Caki2 (cell line): ENCODE measurements around the gene ZNF256. TPM values are rescaled to one million over a fixed set of nuclear protein-coding genes. Genes with fewer than 3 reads are reported as not detected.
"Not testable (repeated sequence)": the region's sequence is repeated elsewhere in the genome, so short reads cannot be mapped to it uniquely, and the experiment has no call there.

Experiments
- DNase-seq: peaks from one replicate; pipeline ENCODE4 v3.0.0-alpha.2; 2015; ENCODE audit warnings: low read depth
- in situ Hi-C: cut with HindIII; loops from 2 replicates; pipeline ENCODE4 v1.10.0; 2016; ENCODE audit warnings: low sequenced_read_pairs, low pct_unique_long_range_greater_than_20kb, mixed read lengths
- total RNA-seq: library from RNA; depleted of rRNA; stranded (reverse); fragments of >200 nt; shearing (Covaris generic); gene quantifications from 2 replicates; pipeline ENCODE4 v1.2.3, GENCODE V29; 2014; ENCODE audit warnings: low replicate concordance; rRNA removed

Gene ZNF256
- 3.2 and 9.1 TPM in 2 replicates for total RNA-seq

GRCh38 chr19:57947419-57948134, at the start of gene ZNF256:
ZNF256 (minus strand) TSS chr19:57947706; CDS start chr19:57947474, 232 bp downstream.
- in situ Hi-C loops: no loop called here

GRCh38 chr19:57992841-57993240, 45.3 kb upstream of the ZNF256 start:
- DNase-seq: no peak
- in situ Hi-C loops: no loop called here

More at GRCh38 chr19:57947419-57948134, at the start of gene ZNF256:
- peak; percentile 97 for DNase-seq

- in situ Hi-C loops: no loop called here
- DNase-seq: peak; percentile 45
Observed at GRCh38 chr19:57978586-57979289, 31.2 kb upstream of the ZNF256 start.

- no peak for DNase-seq
- in situ Hi-C loops: no loop called here
Observed at GRCh38 chr19:57974434-57974833, 26.9 kb upstream of the ZNF256 start, which contains the start of gene C19orf18. C19orf18 (minus strand) TSS chr19:57974534; CDS start chr19:57974432, 102 bp downstream.

GRCh38 chr19:57964761-57965160, 17.3 kb upstream of the ZNF256 start:
- DNase-seq: no peak
- in situ Hi-C loops: no loop called here

- DNase-seq: no peak
- in situ Hi-C loops: no loop called here
Observed at GRCh38 chr19:57961785-57962184, 14.3 kb upstream of the ZNF256 start.

GRCh38 chr19:57954996-57955395, 7.5 kb upstream of the ZNF256 start:
- in situ Hi-C loops: no loop called here
- DNase-seq: no peak

- no peak for DNase-seq
- in situ Hi-C loops: no loop called here
Observed at GRCh38 chr19:57949702-57950101, 2.2 kb upstream of the ZNF256 start.

GRCh38 chr19:57949296-57949695, 1.8 kb upstream of the ZNF256 start:
- in situ Hi-C loops: no loop called here
- DNase-seq: no peak

- in situ Hi-C loops: no loop called here
Observed at GRCh38 chr19:57947088-57947418, 453 bp downstream of the ZNF256 start.

GRCh38 chr19:57946316-57946715, 1.2 kb downstream of the ZNF256 start:
- no peak for DNase-seq

More at GRCh38 chr19:57947088-57947418, 453 bp downstream of the ZNF256 start:
- DNase-seq: no peak

GRCh38 chr19:57941593-57941992, 5.9 kb downstream of the ZNF256 start:
- no peak for DNase-seq
- in situ Hi-C loops: no loop called here

More at GRCh38 chr19:57946316-57946715, 1.2 kb downstream of the ZNF256 start:
- in situ Hi-C loops: no loop called here

- in situ Hi-C loops: no loop called here
- no peak for DNase-seq
Observed at GRCh38 chr19:57935731-57936130, 11.8 kb downstream of the ZNF256 start.

GRCh38 chr19:57934820-57935665, 12.5 kb downstream of the ZNF256 start, which contains the start of gene ZNF418:
ZNF418 (minus strand) TSS chr19:57935402; CDS start chr19:57933822, 1,580 bp downstream.
- in situ Hi-C loops: no loop called here
- no peak for DNase-seq

GRCh38 chr19:57927587-57927986, 19.9 kb downstream of the ZNF256 start:
- in situ Hi-C loops: no loop called here

GRCh38 chr19:57916168-57916995, 31.1 kb downstream of the ZNF256 start, which contains the start of gene ZNF417:
ZNF417 (minus strand) TSS chr19:57916592; CDS start chr19:57916411, 181 bp downstream.
- DNase-seq: peak; percentile 96
- in situ Hi-C loops: not testable (repeated sequence)

More at GRCh38 chr19:57927587-57927986, 19.9 kb downstream of the ZNF256 start:
- DNase-seq: no peak

GRCh38 chr19:57914531-57914930, 33.0 kb downstream of the ZNF256 start:
- DNase-seq: no peak
- in situ Hi-C loops: no loop called here

GRCh38 chr19:57907394-57907793, 40.1 kb downstream of the ZNF256 start:
- in situ Hi-C loops: no loop called here
- no peak for DNase-seq
